Left lung (tissue), 10 donors: ENCODE data around the gene TMPRSS13. TPM values are rescaled to one million over a fixed set of nuclear protein-coding genes. Genes with fewer than 3 reads are reported as not detected.

Experiments
- ATAC-seq: fragments of 200-7000 bp; cut with Tn5 transposase; one replicate; pipeline ENCODE4 v1.9.1; 2020; ENCODE audit warnings: moderate library complexity
- DNase-seq, 4 donors: peaks; one replicate each; pipeline ENCODE4 v3.0.0-alpha.2; 2013 to 2020
- H3K27ac ChIP-seq, 2 donors: fragments of 200-600 bp; sonication (generic) in 1 of 2; one replicate each; pipeline versions ENCODE4 v1.5.0 to v1.8.0; 2020 to 2021
- H3K27me3 ChIP-seq, 2 donors: fragments of 200-600 bp; sonication (generic) in 1 of 2; one replicate each; pipeline versions ENCODE4 v1.5.0 to v1.8.0; 2020 to 2021
- H3K36me3 ChIP-seq, 2 donors: fragments of 200-600 bp; sonication (generic) in 1 of 2; one replicate each; pipeline versions ENCODE4 v1.5.0 to v1.8.0; 2020 to 2021
- H3K4me1 ChIP-seq, 2 donors: fragments of 200-600 bp; one replicate each; pipeline ENCODE4 v1.8.0; 2021
- H3K4me3 ChIP-seq, 2 donors: fragments of 200-600 bp; sonication (generic) in 1 of 2; one replicate each; pipeline versions ENCODE4 v1.5.0 to v1.8.0; 2020 to 2021; ENCODE audit warnings: mild to moderate bottlenecking in 1 of 2
- H3K9me3 ChIP-seq, 2 donors: fragments of 200-600 bp; sonication (generic) in 1 of 2; one replicate each; pipeline versions ENCODE4 v1.5.0 to v1.8.0; 2020 to 2021
- CTCF ChIP-seq, 2 donors: fragments of 200-600 bp; sonication (generic) in 1 of 2; IDR thresholded peaks; one replicate each; pipeline versions ENCODE4 v1.5.0 to v1.8.0; 2021; ENCODE audit warnings: antibody characterized with exemption in 2 of 2
- intact Hi-C, 2 donors: fragments of 100-400 bp; cut with DNase I; formaldehyde crosslinking; loops; one replicate each; pipeline versions ENCODE4 v1.11.2 to v1.14.2; 2022
- polyA plus RNA-seq, 6 donors: library from polyadenylated mRNA; unstranded; fragments of 120-200 nt; gene quantifications; one replicate each; pipeline ENCODE4 v1.2.1, GENCODE V29; 2013; ENCODE audit not compliant: insufficient read length in 6 of 6
- total RNA-seq, 2 donors: library from RNA; stranded (reverse); fragmentation: NEBNext Ultra II Directional; extraction: Animal tissue kit (Norgen Biotek cat#: 25700); gene quantifications; one replicate each; pipeline ENCODE4 v1.2.1, GENCODE V29; 2021
- donor health status: DM: no; HTN: yes; CAD: no.
- donor health status: DM: no; HTN: no; CAD: no.

Gene TMPRSS13
- total and polyA plus RNA-seq, 8 donors: 4.6 to 10.7 (median 8.1) TPM

GRCh38 chr11:117863383-117863782 is 65.8 kb downstream of the TMPRSS13 start:
- H3K9me3 ChIP-seq: no peaks in the 10 kb centered on the region
- H3K27ac ChIP-seq: no peak overlapping the region
- H3K36me3 ChIP-seq: no peaks in the 10 kb centered on the region
- no peak for DNase-seq
- ATAC-seq: no peak
- intact Hi-C loops: no loop called here
- no peak overlapping the region for H3K4me3 ChIP-seq
- TF ChIP-seq CTCF (IDR thresholded peaks at IDR 0.05): no peak
- H3K27me3 ChIP-seq: no peaks in the 10 kb centered on the region
- H3K4me1 ChIP-seq: peaks cover 11 to 18% of the 10 kb centered on the region in 2 donors

- Histone ChIP-seq H3K4me3 (no peak overlapping the region), H3K36me3 (no peaks in the 10 kb centered on the region), H3K27ac (peak overlapping the region; percentile 54 to 69), H3K4me1 (peaks cover 11 to 25% of the 10 kb centered on the region in 2 donors), H3K27me3 (no peaks in the 10 kb centered on the region), H3K9me3 (no peaks in the 10 kb centered on the region)
- intact Hi-C loops: no loop called here
- no peak for ATAC-seq
- DNase-seq: no peak
- no peak for TF ChIP-seq CTCF (IDR thresholded peaks at IDR 0.05)
Measured at GRCh38 chr11:117862753-117863152, 66.4 kb downstream of the TMPRSS13 start.

- ATAC-seq (no peak), DNase-seq (no peak)
- Histone ChIP-seq H3K4me3 (no peak overlapping the region), H3K27me3 (no peaks in the 10 kb centered on the region), H3K9me3 (no peaks in the 10 kb centered on the region), H3K4me1 (peaks cover 11 to 30% of the 10 kb centered on the region in 2 donors), H3K27ac (peak overlapping the region; percentile 54 to 69), H3K36me3 (no peaks in the 10 kb centered on the region)
- intact Hi-C loops: no loop called here
- no peak for TF ChIP-seq CTCF (IDR thresholded peaks at IDR 0.05)
Measured at GRCh38 chr11:117862019-117862725, 67.0 kb downstream of the TMPRSS13 start.

- Histone ChIP-seq H3K9me3 (no peaks in the 10 kb centered on the region), H3K4me3 (no peak overlapping the region), H3K4me1 (peaks cover 11 to 31% of the 10 kb centered on the region in 2 donors), H3K36me3 (no peaks in the 10 kb centered on the region), H3K27ac (peak overlapping the region; percentile 54 to 69), H3K27me3 (no peaks in the 10 kb centered on the region)
- intact Hi-C loops: no loop called here
- no peak for TF ChIP-seq CTCF (IDR thresholded peaks at IDR 0.05)
- ATAC-seq (peak; percentile 57), DNase-seq (peak in 1 of 4 donors; percentile 61)
Measured at GRCh38 chr11:117861151-117862018, 67.8 kb downstream of the TMPRSS13 start.

- Histone ChIP-seq H3K4me3 (no peak overlapping the region), H3K27ac (peak overlapping the region in 1 of 2 donors; percentile 69), H3K36me3 (no peaks in the 10 kb centered on the region), H3K4me1 (peaks cover 11 to 35% of the 10 kb centered on the region in 2 donors), H3K9me3 (no peaks in the 10 kb centered on the region), H3K27me3 (no peaks in the 10 kb centered on the region)
- DNase-seq (no peak), ATAC-seq (no peak)
- intact Hi-C loops: no loop called here
- TF ChIP-seq CTCF (IDR thresholded peaks at IDR 0.05): no peak
Measured at GRCh38 chr11:117860139-117860538, 69.1 kb downstream of the TMPRSS13 start.
